H1 (cell line): Measurements from ENCODE around the gene MYH11. TPM values are rescaled to one million over a fixed set of nuclear protein-coding genes. Genes with fewer than 3 reads are reported as not detected.

Experiments
- CTCF ChIA-PET: fragments of 300-600 bp; sonication (Branson Sonifier 250); formaldehyde crosslinking; loops from one replicate; lab custom pipeline; 2021; ENCODE audit not compliant: partially characterized antibody; lab: Charles Lee
- POLR2A ChIA-PET: fragments of 300-600 bp; sonication (Branson Sonifier 250); formaldehyde crosslinking; loops from one replicate; lab custom pipeline; 2021; ENCODE audit warnings: inconsistent platforms; ENCODE audit not compliant: partially characterized antibody; lab: Charles Lee
- DNase-seq, 2 experiments: peaks; one replicate each; pipeline versions ENCODE4 v3.0.0 to v3.0.0-alpha.2; 2010 to 2022; ENCODE audit warnings: low spot score in 2 of 2, low read depth in 1 of 2, mixed read lengths in 1 of 2
- FAIRE-seq: peaks from 2 replicates; lab custom pipeline; 2011; peaks lifted over from hg19 to GRCh38; lab: Jason Lieb, UNC
- H2AFZ ChIP-seq: 2 replicates; pipeline ENCODE4 v1.8.1; 2012; ENCODE audit warnings: low read length, inconsistent platforms
- H2AK5ac ChIP-seq: 2 replicates; pipeline ENCODE4 v1.6.1; 2013; ENCODE audit warnings: low read depth, low read length
- H2BK120ac ChIP-seq: replicated peaks from 2 replicates; pipeline ENCODE3; 2013; ENCODE audit warnings: low read depth, low read length, inconsistent platforms
- H2BK12ac ChIP-seq: 2 replicates; pipeline ENCODE4 v1.6.1; 2013; ENCODE audit warnings: low read depth, low read length
- H2BK15ac ChIP-seq: 2 replicates; pipeline ENCODE4 v1.6.1; 2013; ENCODE audit warnings: low read length
- H2BK20ac ChIP-seq: 2 replicates; pipeline ENCODE4 v1.6.1; 2013; ENCODE audit warnings: low read length
- H2BK5ac ChIP-seq: 2 replicates; pipeline ENCODE4 v1.6.1; 2013; ENCODE audit warnings: low read depth, low read length
- H3K14ac ChIP-seq: 2 replicates; pipeline ENCODE4 v1.6.1; 2013; ENCODE audit warnings: inconsistent platforms; ENCODE audit not compliant: insufficient read length
- H3K18ac ChIP-seq: 2 replicates; pipeline ENCODE4 v1.6.1; 2013; ENCODE audit warnings: low read length; ENCODE audit errors: extremely low read depth
- H3K23ac ChIP-seq: 2 replicates; pipeline ENCODE4 v1.6.1; 2013; ENCODE audit warnings: inconsistent platforms; ENCODE audit not compliant: insufficient read length
- H3K23me2 ChIP-seq: 2 replicates; pipeline ENCODE4 v1.6.1; 2013; ENCODE audit warnings: low read depth, low read length
- H3K27ac ChIP-seq: 2 replicates; pipeline ENCODE4 v1.6.1; 2011; ENCODE audit warnings: low read depth, low read length, inconsistent platforms
- H3K27me3 ChIP-seq, 4 experiments: replicated peaks in 1 of 4; 1 replicate in 1 of 4; 2 replicates in 3 of 4; pipeline versions ENCODE4 v1.6.1 to v1.8.1; 2011 to 2013; ENCODE audit warnings: low read length in 3 of 4, mild to moderate bottlenecking in 3 of 4, inconsistent platforms in 2 of 4, mixed read lengths in 2 of 4, moderate library complexity in 1 of 4; ENCODE audit not compliant: control insufficient read depth in 3 of 4, insufficient read depth in 3 of 4; ENCODE audit errors: extremely low read depth in 1 of 4
- H3K36me3 ChIP-seq, 4 experiments: 2 replicates each; pipeline versions ENCODE4 v1.6.1 to v1.8.1; 2011 to 2013; ENCODE audit warnings: mild to moderate bottlenecking in 4 of 4, low read length in 3 of 4, moderate library complexity in 2 of 4, control low read depth in 1 of 4, inconsistent platforms in 1 of 4; ENCODE audit not compliant: insufficient read depth in 4 of 4, control insufficient read depth in 2 of 4
- H3K4ac ChIP-seq: replicated peaks from 2 replicates; pipeline ENCODE3; 2013; ENCODE audit warnings: low read length, low read depth, mixed read lengths, inconsistent platforms; ENCODE audit not compliant: insufficient read length
- H3K4me1 ChIP-seq, 4 experiments: replicated peaks in 1 of 4; 1 replicate in 1 of 4; 2 replicates in 3 of 4; pipeline versions ENCODE4 v1.6.1 to v1.8.1; 2011 to 2013; ENCODE audit warnings: low read length in 3 of 4, inconsistent platforms in 2 of 4, mixed read lengths in 1 of 4; ENCODE audit not compliant: insufficient read depth in 4 of 4, control insufficient read depth in 3 of 4
- H3K4me2 ChIP-seq, 2 experiments: 2 replicates each; pipeline versions ENCODE4 v1.6.1 to v1.8.1; 2011 to 2013; ENCODE audit warnings: low read depth in 2 of 2, low read length in 2 of 2, control low read depth in 1 of 2, inconsistent platforms in 1 of 2, mild to moderate bottlenecking in 1 of 2; ENCODE audit not compliant: insufficient read depth in 1 of 2
- H3K4me3 ChIP-seq, 4 experiments: fragments of 200-600, 300-600 bp in 1 of 4; sonication (generic), shearing (Covaris generic), sonication (Bioruptor Twin) in 1 of 4; 2 replicates each; pipeline versions ENCODE4 v1.5.1 to v1.8.1; 2011 to 2016; ENCODE audit warnings: low read length in 4 of 4, low read depth in 3 of 4, control low read depth in 2 of 4, inconsistent platforms in 2 of 4, mild to moderate bottlenecking in 2 of 4, mixed read lengths in 1 of 4, moderate library complexity in 1 of 4; ENCODE audit not compliant: insufficient read depth in 2 of 4; ENCODE audit errors: extremely low read depth in 1 of 4
- H3K56ac ChIP-seq: replicated peaks from 2 replicates; pipeline ENCODE3; 2013; ENCODE audit warnings: low read depth, mild to moderate bottlenecking, mixed read lengths, low read length, inconsistent platforms; ENCODE audit not compliant: insufficient read length
- H3K79me1 ChIP-seq: 2 replicates; pipeline ENCODE4 v1.6.1; 2013; ENCODE audit warnings: low read depth, low read length, control low read depth
- H3K79me2 ChIP-seq, 2 experiments: 2 replicates each; pipeline versions ENCODE4 v1.6.1 to v1.8.1; 2012 to 2013; ENCODE audit warnings: low read length in 2 of 2, mild to moderate bottlenecking in 2 of 2, inconsistent platforms in 1 of 2; ENCODE audit not compliant: insufficient read depth in 2 of 2, control insufficient read depth in 1 of 2
- H3K9ac ChIP-seq, 4 experiments: replicated peaks in 1 of 4; 1 replicate in 1 of 4; 2 replicates in 3 of 4; pipeline versions ENCODE4 v1.6.1 to v1.8.1; 2011 to 2013; ENCODE audit warnings: low read depth in 3 of 4, low read length in 3 of 4, control low read depth in 2 of 4, mild to moderate bottlenecking in 2 of 4, moderate library complexity in 2 of 4, inconsistent platforms in 1 of 4; ENCODE audit errors: extremely low read depth in 1 of 4
- H3K9me3 ChIP-seq, 2 experiments: 2 replicates each; pipeline versions ENCODE4 v1.6.1 to v1.8.1; 2012 to 2013; ENCODE audit warnings: mild to moderate bottlenecking in 2 of 2, moderate library complexity in 2 of 2, control low read depth in 1 of 2, inconsistent platforms in 1 of 2, low read depth in 1 of 2, low read length in 1 of 2, mixed read lengths in 1 of 2; ENCODE audit not compliant: insufficient read depth in 2 of 2
- H4K20me1 ChIP-seq, 2 experiments: replicated peaks in 1 of 2; 2 replicates each; pipeline versions ENCODE3 to v1.8.1; 2011 to 2013; ENCODE audit warnings: inconsistent platforms in 2 of 2, low read length in 2 of 2, mild to moderate bottlenecking in 1 of 2; ENCODE audit not compliant: insufficient read depth in 2 of 2, control insufficient read depth in 1 of 2
- H4K5ac ChIP-seq: 2 replicates; pipeline ENCODE4 v1.6.1; 2013; ENCODE audit warnings: low read length, low read depth, mixed read lengths, inconsistent platforms; ENCODE audit not compliant: insufficient read length
- H4K8ac ChIP-seq: 2 replicates; pipeline ENCODE4 v1.8.0; 2013; ENCODE audit warnings: mild to moderate bottlenecking, moderate library complexity, low read length, inconsistent platforms; ENCODE audit not compliant: insufficient read depth; ENCODE audit errors: extremely low read depth
- H4K91ac ChIP-seq: replicated peaks from 2 replicates; pipeline ENCODE3; 2013; ENCODE audit warnings: low read length, mixed read lengths, inconsistent platforms; ENCODE audit not compliant: insufficient read length
- ATF2 ChIP-seq: IDR thresholded peaks from 2 replicates; pipeline ENCODE4 v1.6.1; 2012; ENCODE audit warnings: low read length, inconsistent platforms
- BCL11A ChIP-seq, 2 experiments: IDR thresholded peaks; one replicate each; pipeline ENCODE4 v1.6.1; 2011; ENCODE audit warnings: low read depth in 2 of 2, low read length in 2 of 2, mild to moderate bottlenecking in 2 of 2
- CHD1 ChIP-seq: IDR thresholded peaks from 2 replicates; pipeline ENCODE4 v1.6.1; 2012; ENCODE audit warnings: low read depth, low read length, improper control_type of control experiment
- CREB1 ChIP-seq: IDR thresholded peaks from 2 replicates; pipeline ENCODE4 v1.6.1; 2012; ENCODE audit warnings: inconsistent platforms
- E2F6 ChIP-seq: IDR thresholded peaks from 2 replicates; pipeline ENCODE4 v1.6.1; 2012; ENCODE audit warnings: inconsistent platforms
- MAFK ChIP-seq: IDR thresholded peaks from 2 replicates; pipeline ENCODE4 v1.6.1; 2012; ENCODE audit warnings: low read depth, mild to moderate bottlenecking, improper control_type of control experiment, low read length
- NANOG ChIP-seq: IDR thresholded peaks from 2 replicates; pipeline ENCODE4 v1.6.1; 2011; ENCODE audit warnings: low read length, low read depth, mild to moderate bottlenecking, inconsistent platforms; ENCODE audit not compliant: insufficient read depth, poor library complexity, severe bottlenecking
- PHF8 ChIP-seq: fragments of 200-600 bp; sonication (generic); conservative IDR thresholded peaks from 2 replicates; pipeline ENCODE4 v1.7.1; 2012; ENCODE audit warnings: low read depth, mild to moderate bottlenecking, inconsistent platforms, low read length, moderate library complexity
- SIN3A ChIP-seq, 2 experiments: IDR thresholded peaks in 1 of 2; conservative IDR thresholded peaks in 1 of 2; 2 replicates each; pipeline ENCODE4 v1.6.1; 2011 to 2012; ENCODE audit warnings: low read length in 2 of 2, improper control_type of control experiment in 1 of 2, low read depth in 1 of 2, mild to moderate bottlenecking in 1 of 2
- YY1 ChIP-seq: IDR thresholded peaks from 2 replicates; pipeline ENCODE4 v1.6.1; 2011; ENCODE audit warnings: low read depth, mild to moderate bottlenecking, low read length
- ZNF274 ChIP-seq: IDR thresholded peaks from 2 replicates; pipeline ENCODE4 v1.7.0; 2012; ENCODE audit warnings: low read length, borderline replicate concordance; ENCODE audit errors: extremely low read depth
- WGBS, 2 experiments: shearing (Covaris generic) in 1 of 2; methylation state at CpG; one replicate each; pipeline versions ENCODE4 v1.1.6 to v1.1.7; 2013 to 2015; ENCODE audit warnings: low lambda C conversion rate in 2 of 2, mixed read lengths in 2 of 2, inconsistent platforms in 1 of 2, low coverage in 1 of 2, missing lambda C conversion rate in 1 of 2; ENCODE audit not compliant: insufficient replicate concordance in 2 of 2, insufficient coverage in 1 of 2, insufficient read length in 1 of 2; ENCODE audit errors: extremely low coverage in 1 of 2, missing lambda C conversion rate in 1 of 2; 5-methylcytosine and 5-hydroxymethylcytosine counted together
- polyA plus RNA-seq, 7 experiments: library from polyadenylated mRNA; depleted of rRNA in 3 of 7; stranded (reverse) in 5 of 7; unstranded in 2 of 7; fragments of >200 nt in 5 of 7; fragments of 200-250 nt in 2 of 7; gene quantifications; 1 replicate in 5 of 7; 2 replicates in 1 of 7; 4 replicates in 1 of 7; pipeline versions ENCODE4 v1.2.1 to v1.2.3, GENCODE V29; 2011 to 2013; ENCODE audit warnings: missing spikeins in 2 of 7, mixed read lengths in 2 of 7
- total RNA-seq: library from RNA; stranded (reverse); fragmentation: NEBNext Ultra II Directional; extraction: Animal tissue kit (Norgen Biotek cat#: 25700); gene quantifications from 2 replicates; pipeline ENCODE4 v1.2.1, GENCODE V29; 2021

The MYH11 gene
- total and polyA plus RNA-seq, 2 of the 8 experiments (the other 6 are each of a cell fraction or from before 2014, with no cell fraction given) = 0.11 to 0.78 TPM

- 89% methylated on average over 12 of the region's 12 CpGs; no CpG with 5 or more reads in 1 of the 2 experiments for WGBS, 2 experiments
Observed at GRCh38 chr16:15699819-15700218, 157.0 kb downstream of the MYH11 start.

More at GRCh38 chr16:15699819-15700218, 157.0 kb downstream of the MYH11 start:
- no peaks in the 10 kb centered on the region for H3K23me2 ChIP-seq
- no peak overlapping the region for H4K8ac ChIP-seq
- H3K27ac ChIP-seq = no peak overlapping the region
- ChIA-PET POLR2A (no interaction called here), CTCF (interaction anchor here (1.3 to 1.4 kb wide), 2 partner anchors 18 to 488 kb away, joined by 3 read pairs; no protein-coding TSS in a partner anchor)
- H3K9me3 ChIP-seq = no peaks in the 10 kb centered on the region
- no peak overlapping the region for H2BK120ac ChIP-seq
- no peak for TF ChIP-seq YY1
- no peak for TF ChIP-seq BCL11A (IDR thresholded peaks at IDR 0.05; ENCODE audit: low read depth in 2 of 2, low read length in 2 of 2)
- TF ChIP-seq E2F6 = no peak
- no peak for TF ChIP-seq SIN3A (conservative IDR thresholded peaks at IDR 0.05 in 1 of 2, IDR thresholded peaks at IDR 0.05 in 1 of 2; ENCODE audit: low read depth in 1 of 2, low read length in 2 of 2)
- no peak for TF ChIP-seq CHD1
- TF ChIP-seq ZNF274 = no peak
- no peak for TF ChIP-seq NANOG
- TF ChIP-seq PHF8 = no peak
- TF ChIP-seq CREB1 = no peak
- TF ChIP-seq ATF2 = no peak
- no peak for TF ChIP-seq MAFK
- no peak overlapping the region for H3K18ac ChIP-seq
- H3K56ac ChIP-seq = no peak overlapping the region
- no peak overlapping the region for H2BK12ac ChIP-seq
- H4K20me1 ChIP-seq = no peaks in the 10 kb centered on the region
- no peak overlapping the region for H3K4ac ChIP-seq
- no peaks in the 10 kb centered on the region for H3K27me3 ChIP-seq
- H4K91ac ChIP-seq = no peak overlapping the region
- no peak overlapping the region for H2AK5ac ChIP-seq
- H3K4me1 ChIP-seq = no peaks in the 10 kb centered on the region; a peak in 1 of 7 replicates
- H3K4me3 ChIP-seq = no peak overlapping the region
- no peak overlapping the region for H2BK15ac ChIP-seq
- H3K14ac ChIP-seq = no peak overlapping the region
- H3K9ac ChIP-seq = no peak overlapping the region
- H2BK5ac ChIP-seq = no peak overlapping the region
- H3K4me2 ChIP-seq = no peak overlapping the region
- no peaks in the 10 kb centered on the region; the same call in 1 of the 2 replicates for H3K79me1 ChIP-seq
- FAIRE-seq (no peak), DNase-seq (no peak)
- H3K36me3 ChIP-seq = peaks cover 5 to 34% (median 17%) of the 10 kb centered on the region in 4 experiments; a peak in 7 of 8 replicates
- no peak overlapping the region for H3K23ac ChIP-seq
- no peaks in the 10 kb centered on the region for H3K79me2 ChIP-seq
- H2AFZ ChIP-seq = no peak overlapping the region
- no peak overlapping the region for H4K5ac ChIP-seq
- no peak overlapping the region for H2BK20ac ChIP-seq
